GM12875 (cell line): ENCODE measurements around the gene BIVM.

Experiments used
- H3K4me3 ChIP-seq: one replicate; pipeline ENCODE4 v1.5.1; 2011; ENCODE audit warnings: low read depth, low read length, control low read depth
- CTCF ChIP-seq: IDR thresholded peaks from 2 replicates; pipeline ENCODE4 v1.5.1; 2011; ENCODE audit warnings: low read depth, mild to moderate bottlenecking, control low read depth, inconsistent platforms, low read length, moderate library complexity, borderline replicate concordance; ENCODE audit not compliant: insufficient read depth

BIVM gene

GRCh38 chr13:102848956-102849355, 50.0 kb downstream of the BIVM start:
- no peak overlapping the region for H3K4me3 ChIP-seq
- no peak for TF ChIP-seq CTCF

- TF ChIP-seq CTCF: no peak
- H3K4me3 ChIP-seq: no peak overlapping the region
These were observed 53.6 kb downstream of the BIVM start for GRCh38 chr13:102852556-102852955.

- TF ChIP-seq CTCF: no peak
- no peak overlapping the region for H3K4me3 ChIP-seq
These were observed 55.8 kb downstream of the BIVM start for GRCh38 chr13:102854675-102855074.

GRCh38 chr13:102856557-102856956, 57.6 kb downstream of the BIVM start:
- TF ChIP-seq CTCF: no peak
- no peak overlapping the region for H3K4me3 ChIP-seq

- no peak for TF ChIP-seq CTCF
- H3K4me3 ChIP-seq: no peak overlapping the region
These were observed 63.8 kb downstream of the BIVM start for GRCh38 chr13:102862624-102863210.

GRCh38 chr13:102863590-102863989, 64.7 kb downstream of the BIVM start:
- TF ChIP-seq CTCF: no peak
- no peak overlapping the region for H3K4me3 ChIP-seq

- H3K4me3 ChIP-seq: no peak overlapping the region
- TF ChIP-seq CTCF: no peak
These were observed 69.5 kb downstream of the BIVM start for GRCh38 chr13:102868366-102868936.
